ENCODE results near the gene DNAJB8.
A peak's percentile ranks its signal among the peaks of the same experiment; 100 is the strongest.

DNAJB8 gene

DNA sequence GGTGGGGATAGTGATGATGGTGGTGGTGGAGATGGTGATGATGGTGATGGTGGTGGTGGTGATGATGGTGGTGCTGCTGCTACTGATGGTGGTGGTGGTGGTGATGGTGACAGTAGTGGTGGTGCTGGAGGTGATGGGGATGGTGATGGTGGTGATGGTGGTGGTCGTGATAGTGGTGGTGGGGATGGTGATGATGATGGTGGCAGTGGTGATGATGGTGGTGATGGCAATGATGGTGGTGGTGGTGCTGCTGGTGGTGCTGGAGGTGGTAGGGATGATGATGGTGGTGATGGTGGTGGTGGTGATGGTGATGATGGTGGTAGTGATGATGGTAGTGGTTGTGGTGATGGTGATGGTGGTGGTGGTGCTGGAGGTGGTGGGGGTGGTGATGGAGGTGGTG lies 21.3 kb downstream of the DNAJB8 start:
- in situ Hi-C loops (cut with HindIII; ENCODE audit: low sequenced_read_pairs), result no loop called here
- no peak overlapping the region for H3K4me3 ChIP-seq (ENCODE audit: low read depth, low read length)
- DNase-seq (ENCODE audit: low read depth, low spot score), result no peak
- TF ChIP-seq CTCF (IDR thresholded peaks at IDR 0.05; ENCODE audit: low read depth, low read length), result no peak

- DNase-seq (ENCODE audit: low read depth, low spot score), result no peak
- H3K4me3 ChIP-seq (ENCODE audit: low read depth, low read length), result no peak overlapping the region
Observed at GRCh38 chr3:128443771-128444170, 22.9 kb downstream of the DNAJB8 start.

GRCh38 chr3:128442949-128443348 lies 23.7 kb downstream of the DNAJB8 start:
- no peak for TF ChIP-seq CTCF (IDR thresholded peaks at IDR 0.05; ENCODE audit: low read depth, low read length)
- no peak overlapping the region for H3K4me3 ChIP-seq (ENCODE audit: low read depth, low read length)
- in situ Hi-C loops (cut with HindIII; ENCODE audit: low sequenced_read_pairs), result no loop called here
- no peak for DNase-seq (ENCODE audit: low read depth, low spot score)

More at GRCh38 chr3:128443771-128444170, 22.9 kb downstream of the DNAJB8 start:
- in situ Hi-C loops (cut with HindIII; ENCODE audit: low sequenced_read_pairs), result no loop called here
- TF ChIP-seq CTCF (IDR thresholded peaks at IDR 0.05; ENCODE audit: low read depth, low read length), result no peak

GRCh38 chr3:128442070-128442469 lies 24.6 kb downstream of the DNAJB8 start:
- DNase-seq (ENCODE audit: low read depth, low spot score), result no peak
- in situ Hi-C loops (cut with HindIII; ENCODE audit: low sequenced_read_pairs), result no loop called here
- TF ChIP-seq CTCF (IDR thresholded peaks at IDR 0.05; ENCODE audit: low read depth, low read length), result no peak
- H3K4me3 ChIP-seq (ENCODE audit: low read depth, low read length), result no peak overlapping the region

DNA sequence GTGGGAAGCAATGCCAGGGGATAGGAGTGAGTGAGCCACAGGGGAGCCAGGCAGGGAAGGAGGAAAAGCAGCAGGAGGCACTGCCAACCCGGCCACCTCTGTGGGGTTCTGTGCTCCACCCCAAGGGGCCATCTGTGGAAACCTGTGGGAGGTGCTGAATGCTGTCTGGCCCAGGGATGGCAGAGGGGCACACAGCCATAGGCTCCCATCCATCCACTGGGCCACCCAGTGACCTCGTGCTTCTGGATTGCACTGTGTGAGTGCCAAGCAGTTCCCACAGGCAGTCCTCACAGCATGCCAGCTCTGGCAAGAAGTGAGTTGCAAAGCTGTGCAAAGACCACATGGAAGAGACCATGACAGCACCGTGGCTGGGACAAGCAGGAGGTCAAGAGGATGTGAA lies 27.5 kb downstream of the DNAJB8 start:
- no peak for TF ChIP-seq CTCF (IDR thresholded peaks at IDR 0.05; ENCODE audit: low read depth, low read length)
- in situ Hi-C loops (cut with HindIII; ENCODE audit: low sequenced_read_pairs), result no loop called here
- no peak for DNase-seq (ENCODE audit: low read depth, low spot score)
- no peak overlapping the region for H3K4me3 ChIP-seq (ENCODE audit: low read depth, low read length)

GRCh38 chr3:128438488-128439072 lies 28.1 kb downstream of the DNAJB8 start:
- DNase-seq (ENCODE audit: low read depth, low spot score), result no peak
- in situ Hi-C loops (cut with HindIII; ENCODE audit: low sequenced_read_pairs), result no loop called here
- peak; percentile 57 for TF ChIP-seq CTCF (IDR thresholded peaks at IDR 0.05; ENCODE audit: low read depth, low read length)

GRCh38 chr3:128436214-128436613 lies 30.5 kb downstream of the DNAJB8 start:
- no peak for DNase-seq (ENCODE audit: low read depth, low spot score)
- TF ChIP-seq CTCF (IDR thresholded peaks at IDR 0.05; ENCODE audit: low read depth, low read length), result no peak
- in situ Hi-C loops (cut with HindIII; ENCODE audit: low sequenced_read_pairs), result no loop called here
- no peak overlapping the region for H3K4me3 ChIP-seq (ENCODE audit: low read depth, low read length)

More at GRCh38 chr3:128438488-128439072, 28.1 kb downstream of the DNAJB8 start:
- no peak overlapping the region for H3K4me3 ChIP-seq (ENCODE audit: low read depth, low read length)
